Mesenteric fat pad (tissue), 1 donor: Measurements from ENCODE around the gene BHLHE41. TPM values are rescaled to one million over a fixed set of nuclear protein-coding genes. Genes with fewer than 3 reads are reported as not detected.
A peak's percentile ranks its signal among the peaks of the same experiment; 100 is the strongest.

Source experiments
- DNase-seq: peaks from one replicate; pipeline ENCODE4 v3.0.0-alpha.2; 2020; ENCODE audit warnings: low spot score
- total RNA-seq: library from RNA; stranded (reverse); fragmentation: NEBNext Ultra II Directional; extraction: Animal tissue kit (Norgen Biotek cat#: 25700); gene quantifications from one replicate; pipeline ENCODE4 v1.2.1, GENCODE V29; 2021
- donor health status: DM: yes; HTN: yes; CAD: no.

Gene BHLHE41
- total RNA-seq, 1 donor from 2014 or later = 21.0 TPM

- DNase-seq = no peak
Observed at GRCh38 chr12:26114720-26115401, 10.0 kb downstream of the BHLHE41 start.

GRCh38 chr12:26113853-26114719 lies 10.8 kb downstream of the BHLHE41 start:
- DNase-seq = peak; percentile 97

GRCh38 chr12:26113181-26113654 lies 11.6 kb downstream of the BHLHE41 start:
- no peak for DNase-seq

- no peak for DNase-seq
Observed at GRCh38 chr12:26112703-26113147, 12.1 kb downstream of the BHLHE41 start.

GRCh38 chr12:26112232-26112631 lies 12.6 kb downstream of the BHLHE41 start:
- no peak for DNase-seq

- no peak for DNase-seq
Observed at GRCh38 chr12:26109343-26109881, 15.4 kb downstream of the BHLHE41 start.

GRCh38 chr12:26108915-26109314 lies 15.9 kb downstream of the BHLHE41 start:
- DNase-seq = no peak

- DNase-seq = no peak
Observed at GRCh38 chr12:26106347-26106746, 18.5 kb downstream of the BHLHE41 start.

- DNase-seq = no peak
Observed at GRCh38 chr12:26102953-26103352, 21.9 kb downstream of the BHLHE41 start.

GRCh38 chr12:26101763-26102162 lies 23.1 kb downstream of the BHLHE41 start:
- no peak for DNase-seq

GRCh38 chr12:26101350-26101734 lies 23.5 kb downstream of the BHLHE41 start:
- DNase-seq = no peak

GRCh38 chr12:26100666-26101349 lies 24.0 kb downstream of the BHLHE41 start:
- no peak for DNase-seq

- no peak for DNase-seq
Observed at GRCh38 chr12:26097046-26097878, 27.6 kb downstream of the BHLHE41 start.

- DNase-seq = no peak
Observed at GRCh38 chr12:26096036-26096435, 28.8 kb downstream of the BHLHE41 start.

GRCh38 chr12:26095186-26095585 lies 29.7 kb downstream of the BHLHE41 start:
- no peak for DNase-seq

GRCh38 chr12:26092346-26093105 lies 32.3 kb downstream of the BHLHE41 start:
- DNase-seq = no peak

GRCh38 chr12:26091822-26092221 lies 33.0 kb downstream of the BHLHE41 start:
- DNase-seq = no peak

- DNase-seq = no peak
Observed at GRCh38 chr12:26090836-26091510, 33.9 kb downstream of the BHLHE41 start.

- DNase-seq = no peak
Observed at GRCh38 chr12:26088998-26089397, 35.8 kb downstream of the BHLHE41 start.
